Measurements from ENCODE around the gene FASN. TPM values are rescaled to one million over a fixed set of nuclear protein-coding genes. Genes with fewer than 3 reads are reported as not detected.

Gene FASN
- total RNA-seq, 3 donors from 2014 or later (not counting 1 experiment from before 2014, with no cell fraction given): 53.8 to 56.2 (median 54.0) TPM

- ATAC-seq (no peak), DNase-seq (no peak)
- no peak for TF ChIP-seq CTCF (IDR thresholded peaks at IDR 0.05)
- H3K27ac ChIP-seq (ENCODE audit: low read length): no peak overlapping the region
- Mint-ChIP-seq H3K4me3 (no peak overlapping the region), H3K9me3 (no peaks in the 10 kb centered on the region), H3K36me3 (no peaks in the 10 kb centered on the region), H3K4me1 (no peaks in the 10 kb centered on the region), H3K27ac (no peak overlapping the region), H3K27me3 (ENCODE audit: low read depth in 2 of 2) (no peaks in the 10 kb centered on the region)
- intact Hi-C loops (cut with micrococcal nuclease): no loop called here
- WGBS (ENCODE audit: insufficient coverage): 93% methylated on average over 49 of the region's 49 CpGs
- H3K4me1 ChIP-seq (ENCODE audit: control insufficient read depth, insufficient read depth, low read length): no peaks in the 10 kb centered on the region
- no peaks in the 10 kb centered on the region for H3K9me3 ChIP-seq (ENCODE audit: control insufficient read depth, insufficient read depth, low read length)
- H3K27me3 ChIP-seq (ENCODE audit: control insufficient read depth, insufficient read depth, low read length): no peaks in the 10 kb centered on the region
- peaks cover 66% of the 10 kb centered on the region for H3K36me3 ChIP-seq (ENCODE audit: control insufficient read depth, insufficient read depth, low read length)
- H3K4me3 ChIP-seq (ENCODE audit: low read length): no peak overlapping the region
These were observed 12.8 kb downstream of the FASN start for GRCh38 chr17:82085031-82085861.

GRCh38 chr17:82084373-82085030 lies 13.5 kb downstream of the FASN start:
- H3K36me3 Mint-ChIP-seq: no peaks in the 10 kb centered on the region
- H3K9me3 Mint-ChIP-seq: no peaks in the 10 kb centered on the region
- no peak for DNase-seq
- Histone ChIP-seq H3K4me3 (ENCODE audit: low read length) (no peak overlapping the region), H3K27ac (ENCODE audit: low read length) (no peak overlapping the region), H3K27me3 (ENCODE audit: control insufficient read depth, insufficient read depth, low read length) (no peaks in the 10 kb centered on the region), H3K9me3 (ENCODE audit: control insufficient read depth, insufficient read depth, low read length) (no peaks in the 10 kb centered on the region), H3K4me1 (ENCODE audit: control insufficient read depth, insufficient read depth, low read length) (no peaks in the 10 kb centered on the region), H3K36me3 (ENCODE audit: control insufficient read depth, insufficient read depth, low read length) (peaks cover 70% of the 10 kb centered on the region)
- H3K27me3 Mint-ChIP-seq (ENCODE audit: low read depth in 2 of 2): no peaks in the 10 kb centered on the region
- TF ChIP-seq CTCF (IDR thresholded peaks at IDR 0.05): no peak
- H3K4me3 Mint-ChIP-seq: no peak overlapping the region
- no peak for ATAC-seq
- H3K27ac Mint-ChIP-seq: no peak overlapping the region
- 93% methylated on average over 31 of the region's 31 CpGs for WGBS (ENCODE audit: insufficient coverage)
- no peaks in the 10 kb centered on the region for H3K4me1 Mint-ChIP-seq
- intact Hi-C loops (cut with micrococcal nuclease): no loop called here

GRCh38 chr17:82083533-82084359 lies 14.3 kb downstream of the FASN start:
- Histone ChIP-seq H3K36me3 (ENCODE audit: control insufficient read depth, insufficient read depth, low read length) (peaks cover 63% of the 10 kb centered on the region), H3K27me3 (ENCODE audit: control insufficient read depth, insufficient read depth, low read length) (no peaks in the 10 kb centered on the region), H3K4me3 (ENCODE audit: low read length) (no peak overlapping the region), H3K9me3 (ENCODE audit: control insufficient read depth, insufficient read depth, low read length) (no peaks in the 10 kb centered on the region), H3K4me1 (ENCODE audit: control insufficient read depth, insufficient read depth, low read length) (no peaks in the 10 kb centered on the region), H3K27ac (ENCODE audit: low read length) (no peak overlapping the region)
- H3K4me3 Mint-ChIP-seq: no peak overlapping the region
- DNase-seq (no peak), ATAC-seq (no peak)
- no peaks in the 10 kb centered on the region for H3K36me3 Mint-ChIP-seq
- 95% methylated on average over 55 of the region's 55 CpGs for whole genome bisulfite sequencing (ENCODE audit: insufficient coverage)
- H3K27me3 Mint-ChIP-seq (ENCODE audit: low read depth in 2 of 2): no peaks in the 10 kb centered on the region
- TF ChIP-seq CTCF (IDR thresholded peaks at IDR 0.05): no peak
- H3K27ac Mint-ChIP-seq: no peak overlapping the region
- intact Hi-C loops (cut with micrococcal nuclease): no loop called here
- no peaks in the 10 kb centered on the region for H3K4me1 Mint-ChIP-seq
- H3K9me3 Mint-ChIP-seq: no peaks in the 10 kb centered on the region
